Measurements from ENCODE around the gene APLF. TPM values are rescaled to one million over a fixed set of nuclear protein-coding genes. Genes with fewer than 3 reads are reported as not detected.
"Not testable (repeated sequence)": the region's sequence is repeated elsewhere in the genome, so short reads cannot be mapped to it uniquely, and the experiment has no call there.

The APLF gene
- total RNA-seq, 1 donor from 2014 or later = 3.3 TPM

GRCh38 chr2:68472796-68473414, 5.5 kb downstream of the APLF start:
- DNase-seq (ENCODE audit: extremely low read depth, low read depth, low spot score) = no peak

DNA sequence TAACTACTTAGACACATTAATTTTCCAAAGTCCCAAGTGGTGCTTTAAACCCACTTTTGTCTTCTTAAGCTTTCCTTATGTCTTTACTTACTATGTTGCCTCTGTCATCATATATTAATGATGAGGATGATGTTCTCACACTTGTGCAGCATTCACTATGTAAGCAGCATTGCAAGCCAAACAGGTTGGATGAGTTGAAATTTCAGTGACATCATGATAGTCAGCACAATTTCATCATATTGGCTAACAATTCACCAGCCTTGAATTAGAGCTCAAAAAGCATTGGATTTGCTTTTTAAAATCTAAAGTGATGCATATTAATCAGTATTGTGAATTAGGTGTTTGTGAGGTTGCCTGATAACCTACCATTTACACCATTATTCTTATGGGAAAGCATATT, 7.7 kb downstream of the APLF start:
- no peak for DNase-seq (ENCODE audit: extremely low read depth, low read depth, low spot score)

- no peak for DNase-seq (ENCODE audit: extremely low read depth, low read depth, low spot score)
Observed at GRCh38 chr2:68475576-68475975, 8.2 kb downstream of the APLF start.

DNA sequence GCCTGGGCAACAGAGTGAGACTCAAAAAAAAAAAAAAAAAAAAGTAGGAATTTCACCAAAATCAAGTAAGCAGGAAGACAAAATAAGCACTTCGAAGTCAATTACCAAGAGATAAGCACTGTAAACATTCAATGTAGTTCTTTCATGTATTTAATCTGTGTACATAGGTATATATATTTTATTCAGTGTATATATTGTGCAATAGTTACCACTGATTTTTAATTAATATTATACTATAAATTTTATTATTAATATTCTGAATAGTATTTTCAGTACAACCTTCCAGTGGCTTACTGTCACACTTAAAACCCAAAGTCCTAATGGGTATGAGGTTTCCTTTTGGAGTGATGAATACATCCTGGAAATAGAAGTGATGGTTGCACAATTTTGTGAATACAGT, 9.1 kb downstream of the APLF start:
- no peak for DNase-seq (ENCODE audit: extremely low read depth, low read depth, low spot score)

- no peak for DNase-seq (ENCODE audit: extremely low read depth, low read depth, low spot score)
Observed at GRCh38 chr2:68478688-68479087, 11.3 kb downstream of the APLF start.

- no peak for DNase-seq (ENCODE audit: extremely low read depth, low read depth, low spot score)
Observed at GRCh38 chr2:68482296-68482820, 15.0 kb downstream of the APLF start.

DNA sequence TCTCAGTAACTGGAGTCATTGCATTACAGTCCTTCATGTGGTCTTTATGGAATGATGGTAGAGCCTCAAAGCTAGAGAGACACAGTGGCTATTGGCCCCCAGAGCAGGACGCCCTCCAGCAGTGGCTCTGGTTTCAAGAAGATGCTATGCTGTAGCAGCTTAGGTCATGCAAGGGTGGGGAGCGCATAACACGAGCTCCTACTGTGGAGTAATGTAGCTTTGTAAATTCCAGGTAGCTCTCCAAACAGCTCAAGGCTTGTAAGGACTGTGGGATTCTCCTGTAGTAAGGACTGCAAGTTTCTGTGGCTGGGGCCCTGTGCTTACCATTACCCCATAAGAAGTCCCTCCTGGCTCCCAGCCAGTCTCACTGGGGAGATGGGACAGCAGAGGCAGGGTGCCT, 15.6 kb downstream of the APLF start:
- no peak for DNase-seq (ENCODE audit: extremely low read depth, low read depth, low spot score)

DNA sequence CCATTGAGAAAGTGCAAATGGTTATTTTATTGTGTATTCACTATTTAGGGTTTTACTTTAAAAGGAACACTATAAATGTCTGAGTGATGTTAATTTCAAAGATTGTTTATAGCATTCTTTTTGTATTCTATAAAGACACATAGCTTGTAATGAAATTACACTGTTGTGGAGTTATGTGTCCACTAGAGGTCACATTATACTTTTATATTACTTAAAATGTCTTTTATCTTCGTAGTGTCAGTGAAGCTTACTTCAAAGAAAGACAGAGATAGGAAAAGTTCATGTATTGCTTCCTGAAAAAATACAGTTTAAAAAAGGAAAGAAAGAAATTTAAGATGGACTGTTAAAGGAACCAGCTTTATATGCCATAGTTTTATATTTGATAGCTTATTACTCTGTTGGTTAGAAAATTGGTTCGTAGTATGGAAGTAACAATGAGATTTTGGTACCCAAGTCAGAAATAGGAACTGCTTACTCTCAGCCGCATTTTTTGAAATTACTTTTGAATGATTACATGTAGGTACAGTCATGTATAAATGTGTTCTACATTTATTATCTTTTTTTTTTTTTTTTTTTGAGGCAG, 20.5 kb downstream of the APLF start:
- no peak for DNase-seq (ENCODE audit: extremely low read depth, low read depth, low spot score)

DNA sequence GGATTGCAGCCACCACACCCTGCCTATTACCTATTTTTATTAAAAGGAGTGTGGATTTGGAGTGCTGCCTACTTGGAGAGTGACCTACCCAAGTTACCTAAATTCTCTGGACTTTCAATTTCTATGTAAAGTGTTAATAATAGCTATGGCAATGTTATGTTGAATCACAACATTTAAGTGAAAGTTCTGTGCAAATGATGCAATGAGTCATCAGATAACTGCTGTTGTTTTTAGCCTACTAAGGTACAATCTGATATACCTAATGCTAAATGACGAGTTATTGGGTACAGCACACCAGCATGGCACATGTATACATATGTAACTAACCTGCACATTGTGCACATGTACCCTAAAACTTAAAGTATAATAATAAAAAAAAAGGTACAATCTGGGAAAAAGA, 21.2 kb downstream of the APLF start:
- DNase-seq (ENCODE audit: extremely low read depth, low read depth, low spot score) = not testable (repeated sequence)

- no peak for DNase-seq (ENCODE audit: extremely low read depth, low read depth, low spot score)
Observed at GRCh38 chr2:68489282-68489681, 21.9 kb downstream of the APLF start.

DNA sequence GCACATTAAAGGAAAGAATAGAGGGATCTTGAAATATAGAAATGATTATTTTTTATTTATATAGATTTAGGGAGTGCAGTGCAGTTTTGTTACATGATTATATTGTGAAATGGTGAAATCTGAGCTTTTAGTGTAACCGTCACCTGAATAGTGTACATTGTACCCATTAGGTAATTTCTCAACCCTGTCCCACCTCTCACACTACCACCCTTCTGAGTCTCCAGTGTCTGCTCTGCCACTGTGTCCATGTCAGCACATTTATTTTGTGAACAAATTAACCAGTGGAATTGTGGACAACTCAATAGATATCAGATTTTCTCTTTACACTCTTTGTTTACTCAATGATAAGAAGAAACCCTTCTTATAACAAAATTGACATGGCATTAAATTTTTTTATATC, 24.2 kb downstream of the APLF start:
- DNase-seq (ENCODE audit: extremely low read depth, low read depth, low spot score) = no peak

- no peak for DNase-seq (ENCODE audit: extremely low read depth, low read depth, low spot score)
Observed at GRCh38 chr2:68499133-68499532, 31.7 kb downstream of the APLF start.

DNA sequence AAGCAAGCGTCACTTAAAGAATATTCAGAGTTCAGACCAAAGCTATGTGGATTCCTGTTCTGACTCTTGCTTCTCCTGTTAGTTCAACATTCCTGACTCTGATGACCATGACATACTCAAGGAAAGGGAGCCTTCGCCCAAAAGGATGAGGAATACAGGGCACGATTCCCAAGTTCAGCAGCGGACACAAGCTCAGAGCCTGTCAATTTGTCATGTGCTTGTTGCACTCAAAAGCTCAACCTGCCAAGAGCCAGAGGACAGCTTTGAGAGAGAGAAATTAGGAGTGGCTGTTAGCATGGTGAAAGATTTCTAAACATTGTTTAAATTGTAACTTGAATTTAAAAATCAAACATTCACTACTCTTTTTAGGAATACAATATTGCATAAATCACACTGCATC, 33.3 kb downstream of the APLF start:
- DNase-seq (ENCODE audit: extremely low read depth, low read depth, low spot score) = no peak

- DNase-seq (ENCODE audit: extremely low read depth, low read depth, low spot score) = no peak
Observed at GRCh38 chr2:68501768-68502167, 34.4 kb downstream of the APLF start.

GRCh38 chr2:68505603-68506159, 38.3 kb downstream of the APLF start:
- DNase-seq (ENCODE audit: extremely low read depth, low read depth, low spot score) = no peak

DNA sequence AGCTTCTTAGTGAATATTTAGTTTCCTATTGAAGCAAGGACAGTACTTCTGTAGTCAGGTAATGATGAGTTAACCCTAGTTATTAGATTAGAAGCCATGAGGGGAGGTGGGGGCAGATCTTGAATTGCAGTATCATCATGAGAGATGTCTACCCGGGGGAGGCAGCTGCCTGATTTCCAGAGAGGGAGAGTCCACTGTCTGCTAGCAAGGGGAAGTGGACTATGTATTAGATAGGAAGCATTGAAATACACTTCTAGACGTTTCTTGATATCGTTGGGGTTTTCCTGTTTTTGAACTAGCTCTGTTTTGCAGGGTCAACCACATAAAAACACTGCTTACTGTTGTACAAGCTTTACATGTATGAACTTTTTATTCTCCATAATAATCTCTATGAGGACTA, 38.8 kb downstream of the APLF start:
- DNase-seq (ENCODE audit: extremely low read depth, low read depth, low spot score) = no peak

DNA sequence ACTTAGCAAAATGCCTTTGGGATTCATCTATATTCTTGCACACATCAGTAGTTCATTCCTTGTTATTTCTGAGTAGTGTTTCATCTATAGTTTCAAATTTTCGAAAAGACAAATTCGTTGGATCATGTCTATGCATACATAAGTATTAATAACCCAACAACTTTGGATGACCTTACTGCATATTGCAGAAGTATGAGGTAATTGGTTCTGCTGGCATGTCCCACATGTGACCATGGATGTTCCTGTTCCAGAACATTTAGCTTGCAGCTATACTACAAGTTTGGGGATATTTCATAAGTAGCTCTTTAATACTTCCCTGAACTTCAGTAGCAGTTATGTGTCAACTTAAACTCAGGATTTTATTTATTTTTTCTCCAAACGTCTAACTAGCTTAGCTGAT, 44.9 kb downstream of the APLF start:
- DNase-seq (ENCODE audit: extremely low read depth, low read depth, low spot score) = no peak

- no peak for DNase-seq (ENCODE audit: extremely low read depth, low read depth, low spot score)
Observed at GRCh38 chr2:68512966-68513365, 45.6 kb downstream of the APLF start.

DNA sequence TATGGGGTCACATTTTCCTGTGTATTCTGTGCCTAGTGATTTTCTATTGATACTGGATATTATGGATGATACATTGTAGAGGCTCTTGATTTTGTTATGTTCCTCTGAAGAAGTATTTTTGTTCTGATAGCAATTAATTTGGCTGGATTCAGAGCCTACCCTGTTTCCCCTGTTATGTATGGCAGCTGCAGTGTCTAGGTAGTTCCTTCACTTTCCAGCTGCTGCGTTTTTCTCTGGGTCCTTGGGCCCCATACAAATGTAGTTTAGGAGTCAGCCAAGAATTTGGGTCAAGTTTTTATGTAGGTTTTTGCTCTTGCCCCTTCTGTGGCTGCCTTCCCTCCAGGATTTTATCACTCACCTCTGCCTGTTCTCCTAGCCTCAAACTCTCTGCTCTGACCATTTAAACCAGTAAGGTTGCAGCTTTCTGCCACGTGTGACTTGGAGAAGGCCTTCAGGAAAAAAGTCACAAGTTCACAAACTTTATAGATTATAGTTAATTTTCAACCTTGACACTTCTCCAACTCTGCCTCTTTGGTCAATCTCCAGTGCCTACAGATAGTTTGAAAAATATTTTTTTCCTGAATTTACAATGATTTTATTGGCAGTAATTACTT, 47.0 kb downstream of the APLF start:
- DNase-seq (ENCODE audit: extremely low read depth, low read depth, low spot score) = no peak

DNA sequence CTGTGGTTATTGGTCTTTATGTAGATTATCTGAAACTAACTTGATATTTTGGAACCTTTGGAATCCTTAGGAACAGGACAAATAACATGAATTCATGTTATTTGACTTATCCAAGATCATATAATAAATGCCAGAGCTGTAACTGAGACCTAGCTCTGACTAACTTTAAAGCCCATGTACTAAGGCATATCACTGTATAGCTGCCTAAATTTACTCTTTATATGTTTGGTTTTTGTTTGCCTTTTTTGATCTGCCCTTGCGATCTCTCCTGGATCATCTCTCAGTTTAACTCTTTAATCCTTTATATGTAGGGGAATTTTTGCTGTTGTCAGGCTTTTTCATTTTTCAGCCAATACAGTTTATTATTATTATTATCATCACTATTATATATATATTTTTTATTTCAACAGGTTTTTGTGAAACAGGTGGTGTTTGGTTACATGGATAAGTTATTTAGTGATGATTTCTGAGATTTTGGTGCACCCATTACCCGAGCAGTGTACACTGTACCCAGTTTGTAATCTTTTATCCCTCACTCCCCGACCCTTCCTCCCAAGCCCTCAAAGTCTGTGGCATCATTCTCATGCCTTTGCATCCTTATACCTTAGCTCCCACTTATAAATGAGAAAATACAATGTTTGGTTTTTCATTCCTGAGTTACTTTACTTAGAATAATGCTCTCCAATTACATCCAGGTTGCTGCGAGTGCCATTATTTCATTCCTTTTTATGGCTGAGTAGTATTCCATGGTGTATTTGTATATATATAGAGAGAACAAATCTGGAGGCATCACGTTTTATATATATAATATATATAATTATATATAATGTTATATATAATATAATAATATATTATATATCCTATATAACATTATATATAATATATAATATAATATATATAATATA, 48.9 kb downstream of the APLF start:
- DNase-seq (ENCODE audit: extremely low read depth, low read depth, low spot score) = no peak

- DNase-seq (ENCODE audit: extremely low read depth, low read depth, low spot score) = no peak
Observed at GRCh38 chr2:68519236-68519635, 51.9 kb downstream of the APLF start.
